AG09309 (cell line): ENCODE results near the gene PLXNA1.

Experiments
- DNase-seq: peaks from one replicate; pipeline ENCODE4 v3.0.0-alpha.2; 2010; ENCODE audit warnings: low read depth
- H3K4me3 ChIP-seq: 2 replicates; pipeline ENCODE4 v1.5.1; 2011; ENCODE audit warnings: mild to moderate bottlenecking, low read depth, low read length, moderate library complexity; ENCODE audit not compliant: control insufficient read depth
- CTCF ChIP-seq: IDR thresholded peaks from 2 replicates; pipeline ENCODE4 v1.5.1; 2011; ENCODE audit warnings: mild to moderate bottlenecking, low read depth, low read length, inconsistent platforms; ENCODE audit not compliant: insufficient read depth, control insufficient read depth; ENCODE audit errors: missing control alignments

PLXNA1 gene

GRCh38 chr3:126995254-126995780, 12.4 kb downstream of the PLXNA1 start:
- TF ChIP-seq CTCF, result no peak
- H3K4me3 ChIP-seq, result no peak overlapping the region
- DNase-seq, result no peak

- H3K4me3 ChIP-seq, result no peak overlapping the region
- DNase-seq, result no peak
- no peak for TF ChIP-seq CTCF
These were observed 13.1 kb downstream of the PLXNA1 start for GRCh38 chr3:126995926-126996512.

- DNase-seq, result peak; percentile 20
- H3K4me3 ChIP-seq, result no peak overlapping the region
- no peak for TF ChIP-seq CTCF
These were observed 14.0 kb downstream of the PLXNA1 start for GRCh38 chr3:126996905-126997304.

GRCh38 chr3:126997455-126998038, 14.6 kb downstream of the PLXNA1 start:
- no peak for DNase-seq
- no peak overlapping the region for H3K4me3 ChIP-seq
- TF ChIP-seq CTCF, result no peak

GRCh38 chr3:126998320-126998719, 15.4 kb downstream of the PLXNA1 start:
- DNase-seq, result no peak
- TF ChIP-seq CTCF, result no peak
- no peak overlapping the region for H3K4me3 ChIP-seq

- no peak overlapping the region for H3K4me3 ChIP-seq
- no peak for DNase-seq
- TF ChIP-seq CTCF, result no peak
These were observed 15.8 kb downstream of the PLXNA1 start for GRCh38 chr3:126998728-126999127.
